Activated naive CD4-positive, alpha-beta T cell treated with anti-CD3 and anti-CD28 coated beads, Interleukin-2, amount 50 U/mL, for 16 hours (primary cell): ENCODE results near the gene ESYT3.
"Not testable (repeated sequence)": the region's sequence is repeated elsewhere in the genome, so short reads cannot be mapped to it uniquely, and the experiment has no call there.

Experiments
- DNase-seq: peaks from one replicate; pipeline ENCODE4 v3.0.0-alpha.2; 2020

The ESYT3 gene

DNA sequence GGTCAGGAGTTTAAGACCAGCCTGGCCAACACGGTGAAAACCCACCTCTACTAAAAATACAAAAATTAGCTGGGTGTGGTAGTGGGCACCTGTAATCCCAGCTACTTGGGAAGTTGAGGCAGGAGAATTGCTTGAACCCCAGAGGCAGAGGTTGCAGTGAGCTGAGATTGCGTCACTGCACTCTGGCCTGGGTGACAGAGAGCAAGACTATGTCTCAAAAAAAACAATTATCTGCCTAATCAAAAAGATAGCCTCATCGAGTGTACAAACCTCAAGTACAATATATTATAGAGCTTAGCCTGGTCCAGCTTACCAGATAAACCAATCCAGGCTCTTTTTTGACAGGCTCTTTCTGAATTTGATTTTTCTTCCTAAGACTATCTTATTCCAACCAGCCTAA lies 61.2 kb downstream of the ESYT3 start:
- not testable (repeated sequence) for DNase-seq

DNA sequence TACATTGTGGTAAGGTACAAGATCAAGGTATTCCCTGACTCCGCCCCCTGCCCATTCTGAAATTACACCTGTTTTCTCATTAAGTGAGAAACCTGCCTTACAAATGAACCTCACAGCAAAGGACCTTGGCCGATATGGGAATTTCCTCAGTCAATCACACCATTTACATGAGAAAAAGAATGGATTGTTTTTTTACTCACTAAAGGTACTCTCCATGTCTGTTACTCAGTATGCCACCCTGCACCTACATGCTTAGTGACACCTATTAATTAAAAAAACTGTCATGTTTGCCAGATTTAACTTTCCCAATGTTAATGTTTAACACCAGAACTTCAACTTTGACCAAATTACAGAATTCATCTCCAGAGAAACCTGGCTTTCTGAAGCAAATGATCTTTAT lies 62.0 kb downstream of the ESYT3 start:
- DNase-seq: no peak

DNA sequence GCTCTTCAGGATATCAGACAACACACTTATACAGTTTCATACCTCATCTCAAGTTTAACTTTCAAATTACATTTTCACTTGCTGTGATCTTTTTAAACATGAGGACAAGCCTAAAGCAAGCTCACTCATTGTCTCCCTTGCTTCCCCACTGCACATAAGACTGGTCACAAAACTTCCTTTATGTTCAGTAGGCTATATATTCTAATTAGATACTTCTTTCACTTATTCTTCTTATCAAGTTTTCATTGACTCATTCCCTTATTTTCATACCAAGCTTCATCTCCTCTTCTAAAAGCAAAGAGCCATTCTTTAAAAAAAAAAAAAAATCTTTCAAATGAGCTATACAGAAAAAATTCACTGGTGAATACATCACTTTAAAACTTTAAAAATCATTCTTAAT lies 62.6 kb downstream of the ESYT3 start:
- no peak for DNase-seq

DNA sequence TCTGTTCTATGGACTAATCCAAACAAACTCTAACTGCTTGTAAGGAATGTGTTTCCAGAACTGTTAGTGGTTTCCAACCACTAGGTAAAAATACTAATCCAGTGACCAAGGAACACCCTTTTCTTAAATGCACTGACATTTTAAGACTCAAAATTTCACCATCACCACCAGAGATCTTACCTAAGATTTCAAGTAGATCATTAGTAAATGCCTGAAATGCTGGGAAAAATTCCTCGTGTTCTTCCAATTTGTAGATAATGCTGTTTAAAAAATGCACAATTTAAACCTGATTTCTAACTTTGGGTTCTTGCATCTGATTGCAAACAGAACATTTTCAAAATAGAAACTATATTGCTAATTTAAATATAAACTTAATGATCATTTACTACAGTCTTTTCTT lies 63.4 kb downstream of the ESYT3 start:
- DNase-seq: no peak

DNA sequence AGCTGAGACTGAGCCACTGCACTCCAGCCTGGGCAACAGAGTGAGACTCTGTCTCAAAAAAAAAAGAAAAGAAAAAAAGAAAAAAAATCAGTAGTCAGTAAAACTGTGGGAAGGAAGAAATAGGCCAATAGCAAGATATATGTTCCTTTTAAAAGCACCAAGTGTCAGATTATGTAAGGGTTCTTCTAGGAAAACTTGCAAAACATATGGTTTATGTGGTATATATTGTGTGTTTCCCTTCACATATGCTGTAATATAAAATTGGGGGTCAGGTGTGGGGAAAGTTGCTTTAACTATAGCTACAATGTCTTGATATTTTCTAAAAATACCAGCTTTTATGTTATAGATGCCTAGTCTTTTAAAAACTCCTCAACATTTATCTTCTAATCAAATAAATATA lies 64.6 kb downstream of the ESYT3 start:
- no peak for DNase-seq

DNA sequence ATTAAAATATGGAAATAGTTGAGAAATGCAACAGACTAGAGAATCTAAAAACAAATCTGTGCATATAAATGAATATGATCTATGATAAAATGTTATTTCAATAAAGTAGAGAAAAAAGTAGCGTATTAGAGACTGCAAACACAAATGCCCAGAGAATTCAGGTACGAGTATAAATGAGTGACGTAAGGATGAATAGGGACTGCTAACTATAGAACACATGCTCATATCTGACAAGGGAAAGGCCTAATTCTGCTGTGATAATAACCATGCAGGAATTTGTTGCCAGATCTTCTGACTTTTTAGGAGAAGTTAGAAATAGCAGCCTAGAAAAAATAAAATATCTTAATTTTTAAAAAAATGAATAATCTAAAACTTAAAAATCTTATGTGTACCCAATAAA lies 73.1 kb downstream of the ESYT3 start:
- no peak for DNase-seq

DNA sequence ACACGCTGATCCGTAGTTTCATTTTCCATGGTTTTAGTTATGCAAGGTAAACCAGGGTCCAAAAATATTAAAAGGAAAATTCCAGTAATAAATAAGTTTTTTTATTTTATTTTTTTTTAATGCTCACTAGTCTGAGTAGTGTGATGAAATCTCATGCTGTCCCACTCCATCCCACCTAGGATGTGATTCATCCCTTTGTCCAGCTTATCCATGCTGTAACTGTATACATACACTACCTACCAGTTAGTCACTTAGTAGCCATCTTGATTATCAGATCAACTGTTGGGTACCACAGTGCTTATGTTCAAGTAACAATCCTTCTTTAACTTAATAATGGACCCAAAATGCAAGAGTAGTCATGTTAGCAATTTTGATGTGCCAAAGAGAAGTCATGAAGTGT lies 75.2 kb downstream of the ESYT3 start:
- no peak for DNase-seq

DNA sequence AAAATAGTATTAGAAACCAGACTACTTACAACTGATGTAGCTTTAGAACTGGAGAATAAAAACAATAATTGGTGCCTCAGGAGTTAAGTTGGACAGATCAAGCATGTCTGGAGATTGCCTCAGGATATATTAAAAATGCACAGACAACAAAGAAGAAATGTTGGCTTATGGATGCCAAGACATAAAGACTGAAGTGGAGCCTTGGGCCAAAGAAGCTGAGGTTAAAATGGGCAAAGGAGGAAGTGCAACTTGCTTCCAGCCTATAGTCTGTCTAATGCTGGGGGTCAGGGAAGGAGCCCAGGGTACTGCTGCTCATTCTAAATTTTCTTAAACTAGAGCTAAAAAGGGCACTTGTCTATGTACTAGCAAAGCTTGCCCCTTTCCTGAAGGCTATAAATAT lies 77.5 kb downstream of the ESYT3 start:
- no peak for DNase-seq

DNA sequence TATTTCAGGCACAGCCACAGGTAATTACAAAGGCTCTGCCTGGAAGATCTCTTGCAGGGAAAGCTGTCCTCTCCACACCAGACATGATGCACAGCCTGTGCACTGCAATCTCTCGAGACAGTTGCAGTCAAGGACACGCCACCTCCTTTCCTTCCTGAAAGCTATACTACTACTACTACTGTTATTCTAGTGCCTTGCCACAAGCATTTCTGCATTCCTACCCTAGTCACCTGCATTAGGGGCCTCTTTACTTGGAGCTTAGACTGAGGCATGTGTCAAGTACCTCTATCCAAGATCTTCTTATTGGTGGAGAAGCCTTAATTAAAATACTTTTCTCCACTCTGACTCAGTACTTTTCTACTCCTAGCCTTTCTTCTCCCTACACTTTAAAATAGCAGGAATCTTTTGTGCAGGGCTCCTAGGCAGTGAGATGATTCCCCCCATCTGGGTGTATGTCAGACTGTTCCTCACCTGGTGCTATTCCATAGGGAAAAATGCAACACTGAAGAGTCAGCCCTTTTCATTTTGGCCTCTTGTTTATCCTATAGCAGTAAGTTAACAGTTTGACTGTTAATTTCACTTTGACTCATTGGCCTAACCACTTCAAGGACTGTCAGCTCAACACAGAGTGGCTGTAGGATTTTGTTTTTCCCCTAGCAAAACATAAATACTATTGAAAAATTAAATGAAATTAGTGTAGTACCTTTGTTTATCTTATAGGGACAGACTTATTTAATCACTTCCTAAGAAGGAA lies 78.9 kb downstream of the ESYT3 start:
- no peak for DNase-seq

DNA sequence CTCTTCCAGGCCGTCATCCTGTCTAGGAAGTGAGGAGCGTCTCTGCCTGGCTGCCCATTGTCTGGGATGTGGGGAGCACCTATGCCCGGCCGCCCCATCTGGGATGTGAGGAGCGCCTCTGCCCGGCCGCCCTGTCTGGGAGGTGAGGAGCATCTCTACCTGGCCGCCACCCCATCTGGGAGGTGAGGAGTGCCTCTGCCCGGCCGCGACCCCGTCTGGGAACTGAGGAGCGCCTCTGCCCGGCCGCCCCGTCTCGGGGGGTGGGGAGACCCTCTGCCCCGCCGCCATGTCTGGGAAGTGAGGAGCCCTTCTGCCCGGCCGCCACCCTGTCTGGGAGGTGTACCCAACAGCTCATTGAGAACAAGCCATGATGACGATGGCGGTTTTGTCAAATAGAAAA lies 87.0 kb downstream of the ESYT3 start:
- DNase-seq: not testable (repeated sequence)
